Endothelial cell of umbilical vein (primary cell): ENCODE results near the gene KCNA5. TPM values are rescaled to one million over a fixed set of nuclear protein-coding genes. Genes with fewer than 3 reads are reported as not detected.

ENCODE experiments used
- BruUV-seq: library from RNA; stranded (reverse); fragments of 400-500 nt; replicated peaks from 2 replicates; lab custom pipeline; 2021; lab: Mats Ljungman, UMichigan
- CTCF ChIA-PET: fragments of 300-600, 350-600 bp; sonication (Branson Sonifier 250); formaldehyde crosslinking; loops from one replicate; lab custom pipeline; 2021; ENCODE audit warnings: antibody characterized with exemption, inconsistent platforms; lab: Charles Lee
- POLR2A ChIA-PET: fragments of 300-600, 350-600 bp; sonication (Branson Sonifier 250); formaldehyde crosslinking; loops from one replicate; lab custom pipeline; 2021; ENCODE audit warnings: antibody characterized with exemption, inconsistent platforms; lab: Charles Lee
- DNase-seq: peaks from one replicate; pipeline ENCODE4 v3.0.0-alpha.2; 2011; ENCODE audit warnings: low read depth, low spot score
- FAIRE-seq: peaks from 2 replicates; lab custom pipeline; 2011; peaks lifted over from hg19 to GRCh38; lab: Jason Lieb, UNC
- H2AFZ ChIP-seq: 2 replicates; pipeline ENCODE4 v1.6.0; 2012; ENCODE audit warnings: low read depth, low read length, control low read depth, inconsistent platforms
- H3K27ac ChIP-seq: 2 replicates; pipeline ENCODE4 v1.5.1; 2011; ENCODE audit warnings: low read depth, mild to moderate bottlenecking, control low read depth, low read length, moderate library complexity; ENCODE audit not compliant: insufficient read depth
- H3K27me3 ChIP-seq, 2 experiments: 2 replicates each; pipeline versions ENCODE4 v1.6.0 to v1.6.1; 2011; ENCODE audit warnings: low read length in 2 of 2, mixed read lengths in 1 of 2; ENCODE audit not compliant: control insufficient read depth in 2 of 2, insufficient read depth in 2 of 2
- H3K36me3 ChIP-seq, 2 experiments: 2 replicates in 1 of 2; 3 replicates in 1 of 2; pipeline ENCODE4 v1.5.1; 2011; ENCODE audit warnings: low read length in 2 of 2, mild to moderate bottlenecking in 1 of 2, moderate library complexity in 1 of 2; ENCODE audit not compliant: control insufficient read depth in 2 of 2, insufficient read depth in 2 of 2; ENCODE audit errors: extremely low read depth in 1 of 2
- H3K4me1 ChIP-seq: 3 replicates; pipeline ENCODE4 v1.5.1; 2011; ENCODE audit warnings: mild to moderate bottlenecking, low read length; ENCODE audit not compliant: control insufficient read depth, insufficient read depth; ENCODE audit errors: extremely low read depth
- H3K4me2 ChIP-seq: 2 replicates; pipeline ENCODE4 v1.6.1; 2011; ENCODE audit warnings: low read length, control low read depth, mixed read lengths; ENCODE audit not compliant: insufficient read depth
- H3K4me3 ChIP-seq, 3 experiments: fragments of 200-600 bp in 1 of 3; sonication (generic), shearing (Covaris generic) in 1 of 3; replicated peaks in 1 of 3; 2 replicates each; pipeline ENCODE4 v1.5.1; 2011 to 2016; ENCODE audit warnings: control low read depth in 3 of 3, low read length in 3 of 3, mild to moderate bottlenecking in 2 of 3, inconsistent platforms in 1 of 3, low read depth in 1 of 3, moderate library complexity in 1 of 3; ENCODE audit not compliant: insufficient read depth in 1 of 3
- H3K79me2 ChIP-seq: 2 replicates; pipeline ENCODE4 v1.6.0; 2012; ENCODE audit warnings: low read length, inconsistent platforms; ENCODE audit not compliant: control insufficient read depth, insufficient read depth
- H3K9ac ChIP-seq: replicated peaks from 2 replicates; pipeline ENCODE3; 2011; ENCODE audit warnings: low read length, control low read depth; ENCODE audit not compliant: insufficient read depth; ENCODE audit errors: extremely low read depth
- H3K9me1 ChIP-seq: replicated peaks from 3 replicates; pipeline ENCODE4 v1.6.0; 2011; ENCODE audit warnings: mild to moderate bottlenecking, low read length; ENCODE audit not compliant: control insufficient read depth, insufficient read depth; ENCODE audit errors: extremely low read depth
- H3K9me3 ChIP-seq: replicated peaks from 2 replicates; pipeline ENCODE4 v1.5.1; 2012; ENCODE audit warnings: low read length, inconsistent platforms; ENCODE audit not compliant: control insufficient read depth, insufficient read depth
- H4K20me1 ChIP-seq: replicated peaks from 2 replicates; pipeline ENCODE3; 2011; ENCODE audit warnings: mild to moderate bottlenecking, low read length; ENCODE audit not compliant: control insufficient read depth, insufficient read depth; ENCODE audit errors: extremely low read depth
- CTCF ChIP-seq, 2 donors: IDR thresholded peaks; 1 replicate in 1 of 2; 2 replicates in 1 of 2; pipeline ENCODE4 v1.5.1; 2011; ENCODE audit warnings: low read length in 2 of 2, mild to moderate bottlenecking in 2 of 2, moderate library complexity in 2 of 2, control low read depth in 1 of 2, inconsistent platforms in 1 of 2, low read depth in 1 of 2; ENCODE audit not compliant: insufficient read depth in 1 of 2; ENCODE audit errors: extremely low read depth in 1 of 2
- EZH2 ChIP-seq: IDR thresholded peaks from 2 replicates; pipeline ENCODE4 v1.6.1; 2012; ENCODE audit warnings: borderline replicate concordance, low read depth, mild to moderate bottlenecking, moderate library complexity, low read length, inconsistent platforms; ENCODE audit not compliant: severe bottlenecking
- FOS ChIP-seq: IDR thresholded peaks from 2 replicates; pipeline ENCODE4 v1.6.1; 2011; ENCODE audit warnings: mild to moderate bottlenecking, low read length, moderate library complexity, borderline replicate concordance; ENCODE audit not compliant: insufficient read depth
- GATA2 ChIP-seq: IDR thresholded peaks from 2 replicates; pipeline ENCODE4 v1.7.0; 2011; ENCODE audit warnings: low read depth, mild to moderate bottlenecking, moderate library complexity, mixed read lengths, low read length; ENCODE audit not compliant: insufficient read length, insufficient read depth
- JUN ChIP-seq: IDR thresholded peaks from 2 replicates; pipeline ENCODE4 v1.6.1; 2011; ENCODE audit warnings: borderline replicate concordance, low read depth; ENCODE audit not compliant: insufficient read length, insufficient read depth
- MAX ChIP-seq: IDR thresholded peaks from 2 replicates; pipeline ENCODE4 v1.6.1; 2011; ENCODE audit not compliant: insufficient read depth, insufficient read length
- MYC ChIP-seq: IDR thresholded peaks from one replicate; pipeline ENCODE4 v1.6.1; 2011; ENCODE audit warnings: mild to moderate bottlenecking, low read depth, low read length
- POLR2A ChIP-seq: IDR thresholded peaks from 2 replicates; pipeline ENCODE4 v1.6.1; 2012; ENCODE audit warnings: low read depth, mild to moderate bottlenecking, control low read depth, low read length
- POLR2AphosphoS5 ChIP-seq: IDR thresholded peaks from 2 replicates; pipeline ENCODE4 v1.6.1; 2012; ENCODE audit warnings: low read depth, mild to moderate bottlenecking, control low read depth, low read length, moderate library complexity; ENCODE audit not compliant: insufficient read depth
- dilution Hi-C: fragments of 300-500 bp; cut with MboI; formaldehyde crosslinking; loops from one replicate; pipeline ENCODE4 v1.15.0; 2019; ENCODE audit warnings: low sequenced_read_pairs; ENCODE audit not compliant: extremely low pct_ligation_motif_present
- intact Hi-C: fragments of 100-400 bp; cut with micrococcal nuclease; formaldehyde crosslinking; loops from one replicate; pipeline ENCODE4 v1.10.0; 2022
- polyA plus RNA-seq, 4 experiments: library from polyadenylated mRNA; depleted of rRNA in 3 of 4; stranded (reverse) in 3 of 4; unstranded in 1 of 4; fragments of >200 nt; gene quantifications; 2 replicates each; pipeline versions ENCODE4 v1.2.1 to v1.2.3, GENCODE V29; 2011 to 2012; ENCODE audit warnings: missing spikeins in 1 of 4
- total RNA-seq: library from RNA; stranded (reverse); gene quantifications from 2 replicates; pipeline ENCODE4 v1.2.3, GENCODE V29; 2021

The KCNA5 gene
- total and polyA plus RNA-seq, 2 donors (not counting 3 experiments of a cell fraction or from before 2014, with no cell fraction given): not detected

GRCh38 chr12:5076761-5077160 is 33.1 kb downstream of the KCNA5 start:
- Histone ChIP-seq H3K9me3 (no peaks in the 10 kb centered on the region), H3K36me3 (no peaks in the 10 kb centered on the region), H3K4me1 (no peaks in the 10 kb centered on the region), H2AFZ (no peak overlapping the region), H3K4me2 (no peak overlapping the region), H3K9me1 (no peaks in the 10 kb centered on the region), H3K27ac (no peak overlapping the region), H3K27me3 (peaks cover 0 to under 1% of the 10 kb centered on the region in 2 experiments), H3K79me2 (no peaks in the 10 kb centered on the region), H3K9ac (no peak overlapping the region), H4K20me1 (no peaks in the 10 kb centered on the region), H3K4me3 (no peak overlapping the region)
- CTCF ChIA-PET: no interaction called here
- intact Hi-C loops: no loop called here
- TF ChIP-seq POLR2AphosphoS5 (no peak), CTCF (IDR thresholded peaks at IDR 0.05; ENCODE audit: extremely low read depth in 1 of 2, insufficient read depth in 1 of 2, low read depth in 1 of 2, low read length in 2 of 2) (no peak), MAX (no peak), FOS (no peak), POLR2A (no peak), GATA2 (no peak), MYC (no peak), EZH2 (no peak), JUN (no peak)
- POLR2A ChIA-PET: no interaction called here
- dilution Hi-C loops: no loop called here
- FAIRE-seq (no peak), DNase-seq (no peak)
- BruUV-seq: no TSS peak
